GM18498 (cell line): Measurements from ENCODE around the gene HMGB1.
A peak's percentile ranks its signal among the peaks of the same experiment; 100 is the strongest.
"Not testable (repeated sequence)": the region's sequence is repeated elsewhere in the genome, so short reads cannot be mapped to it uniquely, and the experiment has no call there.

Source experiments
- ATAC-seq: cut with Tn5 transposase; IDR thresholded peaks from one replicate; pipeline ENCODE4 v1.9.1; 2021; ENCODE audit warnings: mild to moderate bottlenecking, moderate library complexity; ENCODE audit not compliant: unreplicated experiment

HMGB1 gene

DNA sequence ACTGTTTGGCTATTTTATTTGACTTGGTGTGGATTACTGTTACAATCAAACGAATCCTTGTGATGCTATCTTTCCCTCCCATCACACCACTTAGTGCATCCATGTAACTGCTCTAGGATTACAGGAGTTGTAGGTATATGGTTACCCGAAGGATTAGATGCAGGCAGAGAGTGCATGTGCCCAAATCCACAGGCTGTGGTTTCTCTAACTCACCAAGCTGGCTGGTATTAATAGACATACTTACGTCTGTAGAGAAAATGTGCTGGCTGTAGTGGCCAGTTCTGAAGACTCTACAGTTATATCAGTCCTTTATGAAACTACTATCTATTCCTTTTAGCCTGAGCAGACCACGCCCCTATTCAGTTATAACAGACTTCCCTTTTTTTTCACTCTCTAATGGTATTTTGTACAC is 1.1 kb upstream of the HMGB1 start:
- no peak for ATAC-seq

DNA sequence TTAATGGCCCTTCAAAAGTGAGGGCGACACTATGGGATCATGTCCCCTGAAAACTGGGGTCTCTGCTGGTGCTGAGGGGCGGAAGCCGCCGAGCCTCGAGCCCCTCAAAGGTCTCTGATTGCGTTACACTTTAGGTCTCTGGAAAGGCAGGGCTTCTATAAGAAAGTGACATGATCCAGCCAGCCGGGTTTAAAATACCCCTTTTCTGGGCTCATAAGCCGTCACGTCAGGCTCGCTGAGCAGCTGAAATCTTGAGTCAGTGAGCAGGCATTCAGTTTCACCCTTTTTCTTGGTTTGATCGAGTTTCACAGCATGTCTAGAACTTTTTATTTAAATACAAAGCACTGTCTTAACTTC is 600 bp upstream of the HMGB1 start:
- no peak for ATAC-seq

DNA sequence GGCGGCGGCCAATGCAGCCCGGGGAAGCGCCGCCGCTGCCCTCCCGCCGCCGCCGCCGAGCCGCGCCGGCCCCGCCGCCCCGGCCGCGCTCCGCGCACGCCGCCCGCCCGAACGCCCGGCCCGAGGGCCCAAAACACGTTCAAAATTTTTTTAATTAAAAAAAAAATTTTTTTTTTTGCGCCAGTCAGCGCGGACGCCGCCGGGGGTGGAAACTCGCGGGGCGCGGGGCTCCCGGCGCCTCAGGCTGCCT is 468 bp downstream of the HMGB1 start:
- ATAC-seq = no peak

- peak; percentile 37 for ATAC-seq
These were observed 1.0 kb downstream of the HMGB1 start for GRCh38 chr13:30464496-30465342.

- ATAC-seq = peak; percentile 37
These were observed 1.8 kb downstream of the HMGB1 start for GRCh38 chr13:30463787-30464495.

- not testable (repeated sequence) for ATAC-seq
These were observed 4.3 kb downstream of the HMGB1 start for GRCh38 chr13:30461279-30462066.

GRCh38 chr13:30457306-30457891 is 8.3 kb downstream of the HMGB1 start:
- ATAC-seq = no peak

- ATAC-seq = no peak
These were observed 9.4 kb downstream of the HMGB1 start for GRCh38 chr13:30456290-30456689.

DNA sequence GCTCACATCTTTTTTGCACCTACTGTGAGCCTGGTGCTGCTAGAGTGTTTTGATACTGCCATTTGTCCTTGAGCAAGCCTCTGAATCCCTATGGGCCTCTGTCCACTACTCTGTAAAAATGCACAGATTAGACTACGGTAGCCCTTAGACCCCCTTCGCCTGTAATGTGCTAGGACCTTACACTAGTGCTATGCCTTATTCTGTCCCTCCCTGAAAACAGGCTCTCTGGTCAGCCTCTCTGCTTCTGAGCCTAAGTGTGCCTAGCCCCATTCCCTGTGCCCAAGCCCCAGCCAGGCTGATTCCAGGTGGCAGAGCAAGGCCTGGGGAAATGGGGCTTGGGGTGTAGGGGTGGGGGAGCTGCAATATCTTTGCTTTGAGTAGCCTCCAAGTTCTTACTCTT is 10.7 kb downstream of the HMGB1 start:
- no peak for ATAC-seq

DNA sequence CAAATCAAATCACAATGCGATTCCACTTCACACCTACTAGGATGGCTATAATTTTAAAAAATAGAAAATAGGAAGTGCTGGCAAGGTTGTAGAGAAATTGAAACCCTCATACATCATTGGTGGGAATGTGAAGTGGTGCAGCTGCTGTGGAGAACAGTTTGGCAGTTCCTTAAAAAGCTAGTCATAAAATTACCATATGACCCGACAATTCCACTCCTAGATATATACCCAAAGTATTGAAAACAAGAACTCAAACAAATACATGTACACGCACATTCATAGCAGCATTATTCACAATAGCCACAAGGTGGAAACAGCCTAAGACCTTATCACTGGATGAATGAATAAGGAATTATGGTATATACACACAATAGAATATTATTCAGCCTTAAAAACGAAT is 12.0 kb downstream of the HMGB1 start:
- ATAC-seq = no peak

DNA sequence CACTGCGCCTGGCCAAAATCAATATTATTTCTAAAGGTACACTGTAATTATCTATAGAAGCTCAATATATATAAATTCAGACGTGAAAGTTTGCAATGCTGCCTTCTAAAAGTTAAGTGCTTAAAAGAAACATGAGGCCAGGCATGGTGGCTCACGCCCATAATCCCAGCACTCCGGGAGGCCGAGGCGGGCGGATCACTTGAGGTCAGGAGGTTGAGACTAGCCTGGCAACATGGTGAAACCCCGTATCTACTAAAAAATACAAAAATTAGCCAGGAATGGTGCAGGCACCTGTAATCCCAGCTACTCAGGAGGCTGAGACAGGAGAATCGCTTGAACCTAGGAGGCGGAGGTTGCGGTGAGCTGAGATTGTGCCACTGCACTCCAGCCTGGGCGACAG is 14.3 kb downstream of the HMGB1 start:
- not testable (repeated sequence) for ATAC-seq

- no peak for ATAC-seq
These were observed 15.7 kb downstream of the HMGB1 start for GRCh38 chr13:30450066-30450465.

- no peak for ATAC-seq
These were observed 17.3 kb downstream of the HMGB1 start for GRCh38 chr13:30448441-30448840.

DNA sequence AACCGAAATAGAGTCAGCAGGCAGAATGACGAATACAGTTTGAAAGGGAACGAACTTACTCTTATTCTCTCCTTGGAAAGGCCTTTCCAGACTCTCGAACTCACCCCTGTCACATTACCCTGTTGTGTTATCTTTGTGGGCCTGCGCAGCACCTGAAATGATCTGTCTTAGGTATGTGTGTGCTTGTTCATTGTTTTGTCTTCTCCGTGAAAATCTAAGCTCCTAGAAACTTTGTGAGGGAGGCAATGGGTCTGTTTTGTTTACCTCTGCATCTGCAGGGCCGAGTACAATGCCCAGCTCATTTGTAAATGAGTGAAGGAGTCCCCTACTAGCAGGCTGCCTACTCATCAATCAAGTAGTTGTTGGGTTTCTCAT is 19.6 kb downstream of the HMGB1 start:
- ATAC-seq = peak; percentile 2

DNA sequence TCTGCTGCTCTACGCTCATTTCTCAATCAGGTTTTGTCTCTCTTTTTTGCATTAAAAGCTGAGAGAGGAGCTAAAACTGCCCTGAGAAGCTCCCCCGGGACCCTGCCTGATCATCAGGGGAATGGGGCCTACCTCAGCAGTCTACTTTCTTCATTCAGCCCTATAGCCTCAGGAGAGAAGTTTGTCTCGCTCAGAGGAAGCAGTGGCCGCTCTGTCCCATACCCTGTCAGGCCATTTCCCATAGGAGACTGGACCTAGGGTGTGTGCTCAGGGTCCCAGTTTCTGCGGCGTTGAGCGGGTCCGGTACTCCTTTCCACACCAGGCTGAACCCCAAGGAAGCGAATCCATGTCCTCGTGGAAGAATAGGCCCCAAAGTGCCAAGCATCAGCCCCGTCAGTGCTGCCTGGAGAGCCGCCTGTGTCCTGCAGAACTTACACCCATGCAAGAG is 21.8 kb downstream of the HMGB1 start:
- peak; percentile 45 for ATAC-seq

DNA sequence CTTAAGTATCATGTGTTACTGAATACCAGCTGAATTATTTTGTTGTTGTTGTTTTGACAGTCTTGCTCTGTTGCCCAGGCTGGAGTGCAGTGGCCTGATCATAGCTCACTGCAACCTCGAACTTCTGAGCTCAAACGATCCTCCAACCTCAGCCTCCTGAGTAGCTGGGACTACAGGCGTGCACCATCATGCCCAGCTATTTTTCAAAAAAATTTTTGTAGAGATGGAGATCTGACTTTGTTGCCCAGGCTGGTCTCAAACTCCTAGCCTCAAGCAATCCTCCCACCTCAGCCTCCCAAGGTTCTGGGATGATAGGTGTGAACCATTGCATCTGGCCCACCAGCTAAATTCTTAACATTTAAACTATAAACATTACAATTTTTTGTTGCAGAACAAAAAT is 22.2 kb downstream of the HMGB1 start:
- ATAC-seq = not testable (repeated sequence)

DNA sequence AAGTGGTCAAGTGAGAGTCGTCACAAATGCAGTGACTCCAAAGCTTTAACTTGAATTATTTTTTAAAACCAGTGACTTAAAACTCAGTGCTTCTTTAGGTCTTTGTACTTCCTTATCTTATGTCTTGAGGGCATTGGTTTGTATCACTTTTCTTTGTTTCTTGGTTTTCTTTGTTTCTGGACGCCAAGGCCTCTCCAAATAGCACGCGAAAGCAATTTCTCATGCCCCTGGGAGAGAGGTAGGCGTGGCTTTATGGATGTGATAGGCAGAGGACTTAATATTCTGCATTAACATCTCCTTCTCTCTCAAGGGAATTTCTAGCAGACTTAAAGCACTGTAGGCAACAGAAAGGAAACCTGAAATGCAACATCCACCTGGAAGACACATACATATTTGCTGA is 22.8 kb downstream of the HMGB1 start:
- ATAC-seq = no peak

GRCh38 chr13:30440910-30441703 is 24.6 kb downstream of the HMGB1 start:
- no peak for ATAC-seq

- no peak for ATAC-seq
These were observed 27.4 kb downstream of the HMGB1 start for GRCh38 chr13:30438286-30438685.

GRCh38 chr13:30437177-30437576 is 28.6 kb downstream of the HMGB1 start:
- ATAC-seq = no peak
